HCT116 (cell line): ENCODE measurements around the gene PAOX. TPM values are rescaled to one million over a fixed set of nuclear protein-coding genes. Genes with fewer than 3 reads are reported as not detected.

Experiments used
- ATAC-seq: fragments of 200-7000 bp; cut with Tn5 transposase; 2 replicates; pipeline ENCODE4 v1.9.1; 2020; ENCODE audit warnings: mild to moderate bottlenecking, moderate library complexity
- BruUV-seq: library from RNA; stranded (reverse); fragments of 400-500 nt; replicated peaks from 2 replicates; lab custom pipeline; 2021; lab: Mats Ljungman, UMichigan
- CTCF ChIA-PET: fragments of 300-600 bp; sonication (Branson Sonifier 250); formaldehyde crosslinking; loops from one replicate; lab custom pipeline; 2021; ENCODE audit warnings: antibody characterized with exemption; lab: Charles Lee
- POLR2A ChIA-PET: fragments of 300-600, 350-600 bp; sonication (Branson Sonifier 250); formaldehyde crosslinking; loops from one replicate; lab custom pipeline; 2021; ENCODE audit warnings: antibody characterized with exemption; lab: Charles Lee
- RAD21 ChIA-PET, 2 experiments: fragments of 300-600 bp; sonication (Branson Sonifier 250); formaldehyde crosslinking; loops; one replicate each; lab custom pipeline; 2023; ENCODE audit warnings: low total read pairs in 2 of 2; ENCODE audit not compliant: uncharacterized antibody in 2 of 2, unreplicated experiment in 2 of 2, low non-redundant PET in 1 of 2; lab: Charles Lee
- DNase-seq: peaks from one replicate; pipeline ENCODE4 v3.0.0-alpha.2; 2010; ENCODE audit warnings: low read depth, low spot score
- H2AFZ ChIP-seq: fragments of 200-600 bp; shearing (Covaris generic), sonication (generic); 2 replicates; pipeline ENCODE4 v1.6.1; 2017; ENCODE audit warnings: low read depth, mixed run types, mixed read lengths, antibody characterized with exemption, low read length; ENCODE audit not compliant: poor library complexity, severe bottlenecking
- H3K27ac ChIP-seq: 2 replicates; pipeline ENCODE4 v1.5.1; 2012; ENCODE audit warnings: low read depth, low read length
- H3K27me3 ChIP-seq: fragments of 200-600 bp; sonication (generic); 2 replicates; pipeline ENCODE4 v1.6.1; 2016; ENCODE audit warnings: mixed run types, low read length, mixed read lengths; ENCODE audit not compliant: insufficient read depth
- H3K36me3 ChIP-seq, 2 experiments: fragments of 200-500 bp in 1 of 2; fragments of 200-600 bp in 1 of 2; sonication (Bioruptor generic) in 1 of 2; sonication (generic) in 1 of 2; 2 replicates each; pipeline versions ENCODE4 v1.5.1 to v1.6.1; 2014 to 2016; ENCODE audit warnings: low read length in 2 of 2, inconsistent platforms in 1 of 2, mixed read lengths in 1 of 2, mixed run types in 1 of 2; ENCODE audit not compliant: insufficient read depth in 2 of 2, control insufficient read depth in 1 of 2
- H3K4me1 ChIP-seq, 2 experiments: fragments of 200-600 bp in 1 of 2; sonication (generic) in 1 of 2; 2 replicates each; pipeline versions ENCODE4 v1.5.1 to v1.6.1; 2012 to 2017; ENCODE audit warnings: low read length in 2 of 2, inconsistent platforms in 1 of 2, mild to moderate bottlenecking in 1 of 2, mixed read lengths in 1 of 2, mixed run types in 1 of 2, moderate library complexity in 1 of 2; ENCODE audit not compliant: insufficient read depth in 2 of 2, control insufficient read depth in 1 of 2
- H3K4me2 ChIP-seq: fragments of 200-600 bp; sonication (generic); 2 replicates; pipeline ENCODE4 v1.6.1; 2017; ENCODE audit warnings: mixed run types, low read length, mixed read lengths
- H3K4me3 ChIP-seq, 2 experiments: fragments of 200-600 bp in 1 of 2; sonication (generic) in 1 of 2; replicated peaks in 1 of 2; 2 replicates each; pipeline ENCODE4 v1.5.1; 2011 to 2016; ENCODE audit warnings: low read length in 2 of 2, control low read depth in 1 of 2, low read depth in 1 of 2, mild to moderate bottlenecking in 1 of 2, mixed read lengths in 1 of 2, mixed run types in 1 of 2
- H3K79me2 ChIP-seq: fragments of 200-600 bp; sonication (generic); 2 replicates; pipeline ENCODE4 v1.6.1; 2017; ENCODE audit warnings: mild to moderate bottlenecking, mixed run types, low read length, moderate library complexity, mixed read lengths; ENCODE audit not compliant: insufficient read depth
- H3K9ac ChIP-seq: fragments of 200-600 bp; sonication (generic); 2 replicates; pipeline ENCODE4 v1.6.1; 2016; ENCODE audit warnings: low read length, mixed read lengths
- H3K9me2 ChIP-seq: fragments of 200-600 bp; sonication (generic), shearing (Covaris generic); 2 replicates; pipeline ENCODE4 v1.6.1; 2017; ENCODE audit warnings: mixed run types, mild to moderate bottlenecking, moderate library complexity; ENCODE audit not compliant: insufficient read depth
- H3K9me3 ChIP-seq, 2 experiments: fragments of 200-500 bp in 1 of 2; fragments of 200-600 bp in 1 of 2; sonication (Bioruptor generic) in 1 of 2; sonication (generic) in 1 of 2; 2 replicates each; pipeline ENCODE4 v1.6.1; 2014 to 2017; ENCODE audit warnings: low read length in 2 of 2, mixed read lengths in 2 of 2, inconsistent platforms in 1 of 2, low read depth in 1 of 2, mild to moderate bottlenecking in 1 of 2, mixed run types in 1 of 2, moderate library complexity in 1 of 2; ENCODE audit not compliant: control insufficient read depth in 1 of 2, insufficient read depth in 1 of 2
- H4K20me1 ChIP-seq: fragments of 200-600 bp; sonication (generic), shearing (Covaris generic); 2 replicates; pipeline ENCODE4 v1.6.1; 2017; ENCODE audit warnings: mixed run types, mild to moderate bottlenecking, moderate library complexity; ENCODE audit not compliant: insufficient read depth
- EGR1 ChIP-seq: IDR thresholded peaks from 2 replicates; pipeline ENCODE4 v1.6.1; 2012; ENCODE audit warnings: low read depth
- ELF1 ChIP-seq: IDR thresholded peaks from 2 replicates; pipeline ENCODE4 v1.6.1; 2012; ENCODE audit warnings: low read depth, borderline replicate concordance
- EZH2phosphoT487 ChIP-seq: fragments of 200-600 bp; IDR thresholded peaks from 2 replicates; pipeline ENCODE4 v1.6.1; 2018; ENCODE audit warnings: antibody characterized with exemption, borderline replicate concordance
- POLR2AphosphoS5 ChIP-seq: IDR thresholded peaks from 2 replicates; pipeline ENCODE4 v1.6.1; 2011; ENCODE audit warnings: mild to moderate bottlenecking, low read depth, low read length, moderate library complexity
- SIN3A ChIP-seq: IDR thresholded peaks from 2 replicates; pipeline ENCODE4 v1.6.1; 2012; ENCODE audit warnings: low read depth
- ZFX ChIP-seq: fragments of 450-650 bp; IDR thresholded peaks from 2 replicates; pipeline ENCODE4 v1.6.1; 2017
- intact Hi-C: fragments of 100-400 bp; cut with micrococcal nuclease; formaldehyde crosslinking; loops from 2 replicates; pipeline ENCODE4 v1.10.0; 2022
- total RNA-seq: library from RNA; stranded (reverse); gene quantifications from one replicate; pipeline ENCODE4 v1.2.1, GENCODE V29; 2021; ENCODE audit not compliant: unreplicated experiment
- TF ChIP-seq, protein P1 (sequence below): IDR thresholded peaks from 2 replicates; pipeline ENCODE4 v1.6.1; 2012; ENCODE audit warnings: low read depth

PAOX gene
- total RNA-seq, 1 experiment from 2014 or later, result 3.5 TPM

DNA sequence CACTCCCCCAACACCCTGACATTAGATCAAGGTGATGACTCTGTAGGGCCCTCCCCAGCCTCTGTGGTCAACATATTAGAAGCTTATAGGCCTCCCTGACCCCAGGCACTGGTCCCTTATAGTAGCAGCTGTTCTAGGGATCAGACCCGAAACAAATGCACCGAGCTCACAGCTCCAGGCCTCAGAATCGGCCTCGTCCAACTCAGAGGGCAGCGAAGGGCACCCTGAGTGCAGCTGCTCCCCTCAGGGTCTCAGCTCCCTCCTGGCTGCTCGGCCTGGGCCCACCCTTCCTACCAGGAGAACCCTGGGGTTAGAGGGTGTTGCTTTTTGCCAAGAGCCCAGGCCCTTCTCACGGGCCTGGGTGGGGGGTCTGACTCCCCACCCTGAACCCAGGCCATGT is 10.9 kb upstream of the PAOX start:
- BruUV-seq, result no TSS peak
- ChIA-PET RAD21 (no interaction called here), POLR2A (no interaction called here), CTCF (no interaction called here)
- Histone ChIP-seq H3K9me2 (no peaks in the 10 kb centered on the region), H3K36me3 (no peaks in the 10 kb centered on the region; a peak in 2 of 4 replicates), H3K27ac (no peak overlapping the region), H3K4me2 (no peak overlapping the region), H3K9me3 (no peaks in the 10 kb centered on the region), H3K4me1 (no peaks in the 10 kb centered on the region; a peak in 1 of 4 replicates), H3K27me3 (no peaks in the 10 kb centered on the region), H4K20me1 (no peaks in the 10 kb centered on the region), H3K79me2 (0 out of 2 replicates have a peak, but pooled peaks cover 4% of the 10 kb centered on the region)
- intact Hi-C loops, result no loop called here
- DNase-seq (no peak), ATAC-seq (no peak)
- no peak for TF ChIP-seq EGR1
- TF ChIP-seq EZH2phosphoT487, result no peak
- TF ChIP-seq SIN3A, result no peak
- TF ChIP-seq, protein P1, sequence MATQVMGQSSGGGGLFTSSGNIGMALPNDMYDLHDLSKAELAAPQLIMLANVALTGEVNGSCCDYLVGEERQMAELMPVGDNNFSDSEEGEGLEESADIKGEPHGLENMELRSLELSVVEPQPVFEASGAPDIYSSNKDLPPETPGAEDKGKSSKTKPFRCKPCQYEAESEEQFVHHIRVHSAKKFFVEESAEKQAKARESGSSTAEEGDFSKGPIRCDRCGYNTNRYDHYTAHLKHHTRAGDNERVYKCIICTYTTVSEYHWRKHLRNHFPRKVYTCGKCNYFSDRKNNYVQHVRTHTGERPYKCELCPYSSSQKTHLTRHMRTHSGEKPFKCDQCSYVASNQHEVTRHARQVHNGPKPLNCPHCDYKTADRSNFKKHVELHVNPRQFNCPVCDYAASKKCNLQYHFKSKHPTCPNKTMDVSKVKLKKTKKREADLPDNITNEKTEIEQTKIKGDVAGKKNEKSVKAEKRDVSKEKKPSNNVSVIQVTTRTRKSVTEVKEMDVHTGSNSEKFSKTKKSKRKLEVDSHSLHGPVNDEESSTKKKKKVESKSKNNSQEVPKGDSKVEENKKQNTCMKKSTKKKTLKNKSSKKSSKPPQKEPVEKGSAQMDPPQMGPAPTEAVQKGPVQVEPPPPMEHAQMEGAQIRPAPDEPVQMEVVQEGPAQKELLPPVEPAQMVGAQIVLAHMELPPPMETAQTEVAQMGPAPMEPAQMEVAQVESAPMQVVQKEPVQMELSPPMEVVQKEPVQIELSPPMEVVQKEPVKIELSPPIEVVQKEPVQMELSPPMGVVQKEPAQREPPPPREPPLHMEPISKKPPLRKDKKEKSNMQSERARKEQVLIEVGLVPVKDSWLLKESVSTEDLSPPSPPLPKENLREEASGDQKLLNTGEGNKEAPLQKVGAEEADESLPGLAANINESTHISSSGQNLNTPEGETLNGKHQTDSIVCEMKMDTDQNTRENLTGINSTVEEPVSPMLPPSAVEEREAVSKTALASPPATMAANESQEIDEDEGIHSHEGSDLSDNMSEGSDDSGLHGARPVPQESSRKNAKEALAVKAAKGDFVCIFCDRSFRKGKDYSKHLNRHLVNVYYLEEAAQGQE, result no peak
- no peak for TF ChIP-seq POLR2AphosphoS5
- TF ChIP-seq ZFX, result no peak
- no peak for TF ChIP-seq ELF1
- TF ChIP-seq, all 23 proteins: peak for 0
- Histone ChIP-seq H3K4me3 (no peak overlapping the region), H3K9ac (no peak overlapping the region), H2AFZ (no peak overlapping the region)
